ENCODE measurements around the gene RSRC1. TPM values are rescaled to one million over a fixed set of nuclear protein-coding genes. Genes with fewer than 3 reads are reported as not detected.

The RSRC1 gene
- polyA plus RNA-seq, 6 donors from 2014 or later, result 36.5 to 50.2 (median 42.7) TPM

- H3K27me3 Mint-ChIP-seq, result no peaks in the 10 kb centered on the region
- H3K4me3 Mint-ChIP-seq, result no peak overlapping the region
- ATAC-seq (ENCODE audit: low read depth in 2 of 2), result no peak
- H3K36me3 Mint-ChIP-seq, result peaks cover 0 to 22% of the 10 kb centered on the region in 2 donors
- H3K9me3 Mint-ChIP-seq, result peaks cover 0 to 2% (median 0%) of the 10 kb centered on the region in 7 donors
- H3K4me1 Mint-ChIP-seq, result peaks cover 0 to 5% (median 5%) of the 10 kb centered on the region in 3 donors
- H3K27ac Mint-ChIP-seq, result peak overlapping the region in 1 of 6 donors; percentile 4
- DNase-seq, result no peak
Measured at GRCh38 chr3:158165730-158166129, 55.8 kb downstream of the RSRC1 start.

DNA sequence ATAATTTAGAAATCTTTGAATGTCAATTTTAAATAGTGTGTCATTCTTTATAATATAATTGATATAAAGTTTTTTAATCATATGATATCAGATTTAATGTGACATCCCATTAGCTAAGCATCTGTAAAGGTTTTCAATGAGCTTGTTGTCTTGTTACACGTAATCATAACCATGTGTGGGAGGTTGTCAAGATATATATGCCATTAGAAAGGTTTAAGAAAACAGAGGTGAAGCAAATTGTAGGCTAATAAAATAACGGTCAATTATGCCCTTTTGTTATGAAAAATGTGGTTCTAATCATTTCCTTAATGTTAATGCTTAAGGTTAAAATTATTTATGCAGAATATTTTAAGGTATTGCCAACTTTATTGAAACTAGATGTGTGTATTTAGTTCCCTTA, 56.3 kb downstream of the RSRC1 start:
- DNase-seq, result no peak
- Mint-ChIP-seq H3K36me3 (peaks cover 0 to 27% of the 10 kb centered on the region in 2 donors), H3K4me1 (peaks cover 0 to 5% (median 0%) of the 10 kb centered on the region in 3 donors), H3K4me3 (no peak overlapping the region), H3K27ac (no peak overlapping the region), H3K9me3 (peaks cover 0 to 2% (median 0%) of the 10 kb centered on the region in 7 donors), H3K27me3 (no peaks in the 10 kb centered on the region)
- ATAC-seq (ENCODE audit: low read depth in 2 of 2), result no peak

DNA sequence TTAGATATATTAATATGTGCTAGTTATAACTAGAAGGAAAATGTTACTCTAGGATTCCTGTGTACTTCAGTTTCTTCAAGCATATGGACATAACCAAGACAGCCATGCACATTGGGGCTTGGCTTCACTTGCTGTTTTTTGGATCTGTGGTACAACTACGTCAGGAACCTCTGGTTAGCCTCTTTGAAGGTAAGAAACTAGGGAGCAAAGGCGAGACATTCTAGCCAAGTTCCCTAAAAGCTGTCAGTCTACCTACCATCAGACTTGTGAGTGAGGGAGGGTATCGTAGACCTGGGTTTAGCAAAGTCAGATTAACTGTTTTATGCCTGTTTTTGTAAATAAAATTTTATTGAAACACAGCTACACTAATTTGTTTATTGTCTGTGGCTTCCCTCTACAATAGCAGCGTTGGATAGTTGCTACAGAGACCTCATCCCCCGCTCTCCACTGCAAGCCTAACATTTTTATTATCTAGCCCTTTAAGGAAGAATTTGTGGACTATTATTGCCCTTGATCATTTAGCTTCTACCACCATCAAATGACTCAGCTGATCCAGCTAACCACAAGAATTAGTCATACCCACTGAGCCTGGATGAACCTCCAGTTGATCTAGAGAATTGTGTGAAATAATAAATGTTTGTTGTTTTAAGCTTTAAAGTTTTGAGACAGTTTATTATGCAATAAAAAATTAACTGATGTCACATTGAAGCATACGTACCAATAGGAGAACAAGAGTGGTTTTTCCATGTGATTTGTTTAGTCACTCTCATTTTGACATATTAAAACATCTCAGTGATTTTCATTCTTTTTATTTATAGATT, 58.1 kb downstream of the RSRC1 start:
- H3K4me1 Mint-ChIP-seq, result peaks cover 0 to 5% (median 3%) of the 10 kb centered on the region in 3 donors
- peaks cover 0 to 40% of the 10 kb centered on the region in 2 donors for H3K36me3 Mint-ChIP-seq
- H3K27ac Mint-ChIP-seq, result no peak overlapping the region
- DNase-seq, result no peak
- peaks cover 0 to 5% (median 0%) of the 10 kb centered on the region in 7 donors for H3K9me3 Mint-ChIP-seq
- no peaks in the 10 kb centered on the region for H3K27me3 Mint-ChIP-seq
- no peak for ATAC-seq (ENCODE audit: low read depth in 2 of 2)
- H3K4me3 Mint-ChIP-seq, result no peak overlapping the region

DNA sequence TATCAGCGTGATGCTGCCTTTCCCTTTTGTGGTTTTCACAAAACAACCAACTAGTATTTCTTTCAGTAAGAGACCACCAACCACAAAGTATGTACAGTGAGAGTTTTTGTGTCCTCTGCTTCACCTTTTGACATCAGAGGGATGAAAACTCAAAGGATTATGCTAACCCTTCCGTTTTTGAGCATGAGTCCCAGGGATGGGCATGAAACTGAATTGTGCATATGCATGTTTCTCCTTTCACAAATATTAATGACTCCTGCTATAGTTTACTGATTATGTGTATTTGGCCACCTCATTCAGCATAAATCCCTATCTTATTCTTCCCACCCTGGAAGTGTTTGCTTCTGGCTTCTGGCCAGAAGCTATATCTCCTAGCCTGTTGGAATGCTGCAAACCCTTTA, 59.2 kb downstream of the RSRC1 start:
- H3K36me3 Mint-ChIP-seq, result peaks cover 0 to 35% of the 10 kb centered on the region in 2 donors
- no peak for ATAC-seq (ENCODE audit: low read depth in 2 of 2)
- H3K4me3 Mint-ChIP-seq, result no peak overlapping the region
- H3K27me3 Mint-ChIP-seq, result no peaks in the 10 kb centered on the region
- H3K27ac Mint-ChIP-seq, result peak overlapping the region in 1 of 6 donors; percentile 33
- H3K4me1 Mint-ChIP-seq, result peaks cover 0 to 5% (median 3%) of the 10 kb centered on the region in 3 donors
- H3K9me3 Mint-ChIP-seq, result peaks cover 0 to 5% (median 0%) of the 10 kb centered on the region in 7 donors
- DNase-seq, result no peak

- H3K4me3 Mint-ChIP-seq, result no peak overlapping the region
- DNase-seq, result no peak
- ATAC-seq (ENCODE audit: low read depth in 2 of 2), result no peak
- H3K27me3 Mint-ChIP-seq, result no peaks in the 10 kb centered on the region
- peaks cover 4 to 15% of the 10 kb centered on the region in 2 donors for H3K36me3 Mint-ChIP-seq
- peaks cover 0 to 16% (median 13%) of the 10 kb centered on the region in 7 donors for H3K9me3 Mint-ChIP-seq
- peaks cover 0 to 4% (median 0%) of the 10 kb centered on the region in 3 donors for H3K4me1 Mint-ChIP-seq
- no peak overlapping the region for H3K27ac Mint-ChIP-seq
Measured at GRCh38 chr3:158181096-158181495, 71.2 kb downstream of the RSRC1 start.

DNA sequence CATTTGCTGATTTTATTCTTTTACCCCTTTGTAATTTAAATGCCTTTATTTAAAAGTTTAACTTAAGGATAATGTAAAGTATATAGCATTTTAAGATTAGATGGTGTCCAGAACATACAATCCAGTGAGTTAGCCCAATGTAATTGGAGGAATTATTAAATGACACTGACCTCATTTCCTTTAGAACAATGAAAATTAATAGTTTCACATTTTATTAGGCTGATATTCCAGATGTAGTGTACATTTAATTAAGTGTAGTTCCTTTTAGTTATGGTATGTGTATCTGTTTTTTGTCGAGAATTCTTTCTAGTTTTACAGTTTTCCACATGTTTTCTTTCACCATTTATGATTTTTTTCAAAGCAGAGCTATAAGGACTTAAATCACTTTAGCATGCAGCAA, 75.8 kb downstream of the RSRC1 start:
- H3K9me3 Mint-ChIP-seq, result no peaks in the 10 kb centered on the region
- H3K36me3 Mint-ChIP-seq, result peaks cover 8% of the 10 kb centered on the region in 2 donors
- H3K4me3 Mint-ChIP-seq, result no peak overlapping the region
- H3K27me3 Mint-ChIP-seq, result no peaks in the 10 kb centered on the region
- DNase-seq (no peak), ATAC-seq (ENCODE audit: low read depth in 2 of 2) (no peak)
- H3K4me1 Mint-ChIP-seq, result peaks cover 0 to 4% (median 0%) of the 10 kb centered on the region in 3 donors
- no peak overlapping the region for H3K27ac Mint-ChIP-seq

DNA sequence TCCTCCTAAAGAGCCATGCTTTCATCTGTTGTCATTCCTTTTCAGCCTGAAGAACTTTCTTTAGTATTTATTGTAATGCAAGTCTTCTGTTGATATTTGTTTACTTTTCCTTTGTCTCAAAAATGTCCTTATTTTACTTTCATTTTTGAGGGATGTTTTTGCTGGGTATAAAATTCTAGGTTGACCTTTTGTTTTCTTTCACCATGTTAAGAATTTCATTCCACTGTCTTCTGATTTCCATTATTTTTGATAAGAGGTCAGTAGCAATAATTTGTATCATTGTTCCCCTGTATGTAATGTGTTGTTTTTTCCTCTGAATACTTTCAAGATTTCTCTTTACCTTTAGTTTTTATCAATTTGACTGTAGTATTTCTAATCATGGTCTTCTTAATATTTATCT, 91.1 kb downstream of the RSRC1 start:
- Mint-ChIP-seq H3K36me3 (peaks cover 52 to 63% of the 10 kb centered on the region in 2 donors), H3K27ac (no peak overlapping the region), H3K9me3 (peaks cover 21 to 48% (median 46%) of the 10 kb centered on the region in 7 donors)

DNA sequence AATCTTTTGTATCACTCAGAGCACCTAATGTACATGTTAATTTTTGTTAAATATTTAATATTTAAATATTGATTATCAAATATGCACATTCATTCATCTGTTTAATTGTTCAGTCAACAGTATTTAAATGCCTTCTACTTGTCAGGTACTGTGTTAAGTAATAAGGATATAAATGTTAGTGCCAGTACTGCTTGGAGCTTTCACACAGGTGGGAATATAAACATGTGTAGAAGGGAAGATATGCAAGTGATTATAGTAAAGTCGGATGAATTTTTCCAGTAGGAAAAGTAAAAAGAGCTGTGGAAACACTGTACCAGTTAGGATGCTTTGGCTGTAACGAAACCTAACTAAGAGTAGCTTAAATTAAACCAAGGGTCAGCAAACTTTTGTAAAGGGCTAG, 95.4 kb downstream of the RSRC1 start:
- Mint-ChIP-seq H3K27me3 (no peaks in the 10 kb centered on the region), H3K4me3 (no peak overlapping the region), H3K9me3 (peaks cover 4 to 20% (median 15%) of the 10 kb centered on the region in 7 donors), H3K36me3 (peaks cover 32 to 35% of the 10 kb centered on the region in 2 donors), H3K4me1 (peaks cover 0 to 11% (median 2%) of the 10 kb centered on the region in 3 donors), H3K27ac (no peak overlapping the region)
- DNase-seq (no peak), ATAC-seq (ENCODE audit: low read depth in 2 of 2) (no peak)

More for the DNA sequence above, 91.1 kb downstream of the RSRC1 start:
- Mint-ChIP-seq H3K27me3 (no peaks in the 10 kb centered on the region), H3K4me3 (no peak overlapping the region), H3K4me1 (peaks cover 0 to 14% (median 10%) of the 10 kb centered on the region in 3 donors)
- DNase-seq, result no peak
- ATAC-seq (ENCODE audit: low read depth in 2 of 2), result no peak

- DNase-seq (no peak), ATAC-seq (ENCODE audit: low read depth in 2 of 2) (no peak)
- Mint-ChIP-seq H3K4me1 (peaks cover 0 to 11% (median 2%) of the 10 kb centered on the region in 3 donors), H3K27ac (no peak overlapping the region), H3K36me3 (peaks cover 25 to 29% of the 10 kb centered on the region in 2 donors), H3K9me3 (peaks cover 2 to 13% (median 9%) of the 10 kb centered on the region in 7 donors), H3K27me3 (no peaks in the 10 kb centered on the region), H3K4me3 (no peak overlapping the region)
Measured at GRCh38 chr3:158205994-158206393, 96.1 kb downstream of the RSRC1 start.

DNA sequence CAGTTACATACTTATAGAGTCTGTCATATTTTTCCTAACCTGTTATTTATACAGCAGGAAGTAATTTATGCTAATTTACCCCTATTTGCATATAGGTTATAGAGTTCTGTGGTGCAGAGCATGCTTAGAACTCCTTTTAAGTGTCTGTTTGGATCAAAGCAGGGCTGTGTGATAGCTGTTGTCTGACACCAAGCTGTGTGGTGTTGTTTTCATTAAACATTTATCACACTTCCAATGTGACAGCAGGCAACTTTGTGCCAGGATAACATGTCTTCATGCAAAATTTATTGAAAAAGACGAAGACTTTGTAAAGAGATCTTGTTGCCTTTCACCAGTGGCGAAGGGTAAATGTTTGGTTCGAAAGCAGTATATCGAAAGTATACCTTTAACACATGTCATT, 100.2 kb downstream of the RSRC1 start:
- Mint-ChIP-seq H3K27ac (peak overlapping the region in 1 of 6 donors; percentile 23), H3K4me1 (peaks cover 0 to 7% (median 2%) of the 10 kb centered on the region in 3 donors), H3K9me3 (no peaks in the 10 kb centered on the region), H3K4me3 (no peak overlapping the region), H3K27me3 (no peaks in the 10 kb centered on the region), H3K36me3 (peaks cover 8 to 27% of the 10 kb centered on the region in 2 donors)
- ATAC-seq (ENCODE audit: low read depth in 2 of 2), result no peak
- no peak for DNase-seq

DNA sequence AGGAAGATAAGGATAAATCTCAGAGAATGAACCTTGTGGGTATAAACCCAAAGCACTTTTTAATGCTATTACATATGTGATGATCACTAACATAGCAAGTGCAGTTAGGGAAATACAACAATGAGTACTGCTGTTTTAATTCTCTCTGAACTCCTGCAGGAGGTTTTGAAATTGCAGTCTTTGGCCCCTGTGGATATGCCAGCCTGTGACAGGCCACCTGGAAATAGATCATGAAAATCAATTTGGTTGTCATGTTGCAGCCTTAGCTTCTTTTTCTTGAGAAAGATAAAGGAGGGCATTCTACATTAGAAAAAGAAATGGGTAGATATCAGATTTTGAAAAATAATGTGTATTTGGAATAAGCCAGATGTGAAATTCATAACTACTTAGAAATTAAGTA, 103.6 kb downstream of the RSRC1 start:
- no peaks in the 10 kb centered on the region for H3K4me1 Mint-ChIP-seq
- H3K27ac Mint-ChIP-seq, result peak overlapping the region in 1 of 6 donors; percentile 10
- DNase-seq, result no peak
- ATAC-seq (ENCODE audit: low read depth in 2 of 2), result no peak
- peaks cover 0 to 3% (median 0%) of the 10 kb centered on the region in 7 donors for H3K9me3 Mint-ChIP-seq
- H3K4me3 Mint-ChIP-seq, result no peak overlapping the region
- peaks cover 16 to 18% of the 10 kb centered on the region in 2 donors for H3K36me3 Mint-ChIP-seq
- no peaks in the 10 kb centered on the region for H3K27me3 Mint-ChIP-seq

GRCh38 chr3:158217992-158218391, 108.1 kb downstream of the RSRC1 start:
- H3K36me3 Mint-ChIP-seq, result peaks cover 0 to 21% of the 10 kb centered on the region in 2 donors
- peaks cover 0 to 6% (median 4%) of the 10 kb centered on the region in 3 donors for H3K4me1 Mint-ChIP-seq
- no peak for ATAC-seq (ENCODE audit: low read depth in 2 of 2)
- no peak overlapping the region for H3K27ac Mint-ChIP-seq
- no peaks in the 10 kb centered on the region for H3K27me3 Mint-ChIP-seq
- H3K4me3 Mint-ChIP-seq, result no peak overlapping the region
- H3K9me3 Mint-ChIP-seq, result peaks cover 0 to 3% (median 0%) of the 10 kb centered on the region in 7 donors
- DNase-seq, result no peak

DNA sequence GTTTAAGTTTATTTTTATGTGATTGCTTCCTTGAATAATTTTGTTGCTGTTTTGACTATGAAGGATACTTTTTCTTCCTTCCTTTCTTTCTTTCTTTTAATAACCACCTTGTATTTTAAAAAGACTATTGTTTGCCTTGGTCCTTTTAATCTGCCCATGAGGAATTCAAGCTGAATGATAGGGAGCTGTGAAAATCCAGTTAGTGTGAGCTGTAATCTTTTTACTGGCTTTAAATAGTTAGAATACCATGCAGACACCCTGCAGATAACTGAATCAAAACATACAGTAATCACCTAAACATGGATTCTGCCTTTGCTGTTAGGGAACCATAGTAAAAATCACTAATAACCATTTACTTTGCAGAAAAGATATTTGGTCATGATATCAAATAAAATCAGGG, 110.7 kb downstream of the RSRC1 start:
- DNase-seq (no peak), ATAC-seq (ENCODE audit: low read depth in 2 of 2) (no peak)
- Mint-ChIP-seq H3K4me3 (no peak overlapping the region), H3K9me3 (peaks cover 0 to 3% (median 0%) of the 10 kb centered on the region in 7 donors), H3K27me3 (no peaks in the 10 kb centered on the region), H3K36me3 (peaks cover 3 to 14% of the 10 kb centered on the region in 2 donors), H3K27ac (peak overlapping the region in 2 of 6 donors; percentile 36 to 37), H3K4me1 (peaks cover 0 to 12% (median 4%) of the 10 kb centered on the region in 3 donors)

- ATAC-seq (ENCODE audit: low read depth in 2 of 2) (no peak), DNase-seq (no peak)
- no peak overlapping the region for H3K27ac Mint-ChIP-seq
- peaks cover 0 to 3% (median 0%) of the 10 kb centered on the region in 7 donors for H3K9me3 Mint-ChIP-seq
- peaks cover 0 to 12% (median 4%) of the 10 kb centered on the region in 3 donors for H3K4me1 Mint-ChIP-seq
- H3K27me3 Mint-ChIP-seq, result no peaks in the 10 kb centered on the region
- peaks cover 9 to 13% of the 10 kb centered on the region in 2 donors for H3K36me3 Mint-ChIP-seq
- H3K4me3 Mint-ChIP-seq, result no peak overlapping the region
Measured at GRCh38 chr3:158221426-158221825, 111.5 kb downstream of the RSRC1 start.

Measured in naive B cell (primary cell).